C4-2B (cell line): ENCODE measurements around the gene POC5.

Source experiments
- CTCF ChIP-seq: fragments of 450-650 bp; conservative IDR thresholded peaks from 2 replicates; pipeline ENCODE4 v1.5.1; 2017; ENCODE audit warnings: mild to moderate bottlenecking
- ZFX ChIP-seq: fragments of 450-650 bp; IDR thresholded peaks from 2 replicates; pipeline ENCODE4 v1.6.1; 2017

- no peak for TF ChIP-seq CTCF
- no peak for TF ChIP-seq ZFX
Measured at GRCh38 chr5:75632321-75632720, 84.9 kb downstream of the POC5 start.
